ENCODE data around the gene CMC2.

CMC2 gene

GRCh38 chr16:80924372-80924978, 82.2 kb downstream of the CMC2 start:
- peak in 1 of 2 donors; percentile 9 for DNase-seq

DNA sequence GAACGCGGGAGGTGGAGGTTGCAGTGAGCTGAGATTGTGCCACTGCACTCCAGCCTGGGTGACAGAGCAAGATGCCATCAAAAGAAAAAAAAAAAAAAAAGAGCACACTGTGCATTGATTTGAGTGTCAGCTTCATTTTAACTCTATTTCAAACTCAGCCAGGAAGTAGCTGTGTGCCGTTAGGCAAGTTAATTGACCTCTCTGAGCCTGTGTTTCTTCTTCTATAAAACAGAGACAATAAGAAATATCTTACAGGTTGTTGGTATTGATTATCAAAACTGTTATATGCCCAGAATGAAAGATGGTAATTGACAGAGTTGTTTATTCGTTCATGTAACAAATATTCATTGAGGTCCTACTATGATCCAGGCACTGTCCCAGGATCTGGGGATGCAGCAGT, 83.3 kb downstream of the CMC2 start:
- no peak for DNase-seq
